Parathyroid adenoma (tissue), 2 donors: ENCODE results near the gene CNGA3.
"Not testable (repeated sequence)": the region's sequence is repeated elsewhere in the genome, so short reads cannot be mapped to it uniquely, and the experiment has no call there.

ENCODE experiments used
- H2AFZ ChIP-seq: fragments of 300-600 bp; sonication (generic); one replicate; pipeline ENCODE4 v1.7.0; 2017; ENCODE audit warnings: antibody characterized with exemption, mild to moderate bottlenecking
- H3K27ac ChIP-seq: fragments of 300-600 bp; sonication (generic); one replicate; pipeline ENCODE4 v1.7.0; 2017
- H3K27me3 ChIP-seq: fragments of 300-600 bp; sonication (generic); one replicate; pipeline ENCODE4 v1.7.0; 2017; ENCODE audit warnings: low read length; ENCODE audit not compliant: control insufficient read depth, insufficient read depth
- H3K36me3 ChIP-seq: fragments of 300-600 bp; sonication (generic); one replicate; pipeline ENCODE4 v1.7.0; 2017; ENCODE audit warnings: low read length; ENCODE audit not compliant: control insufficient read depth, insufficient read depth
- H3K4me1 ChIP-seq: fragments of 300-600 bp; sonication (generic); one replicate; pipeline ENCODE4 v1.7.0; 2017; ENCODE audit warnings: control low read depth
- H3K4me2 ChIP-seq: fragments of 300-600 bp; sonication (generic); one replicate; pipeline ENCODE4 v1.7.0; 2017; ENCODE audit warnings: low read length
- H3K4me3 ChIP-seq: fragments of 300-600 bp; sonication (generic); one replicate; pipeline ENCODE4 v1.7.0; 2017; ENCODE audit warnings: low read depth, low read length
- H3K79me2 ChIP-seq: fragments of 300-600 bp; sonication (generic); one replicate; pipeline ENCODE4 v1.7.0; 2017; ENCODE audit warnings: control low read depth
- H3K9ac ChIP-seq: fragments of 300-600 bp; sonication (generic); one replicate; pipeline ENCODE4 v1.7.0; 2017; ENCODE audit warnings: mild to moderate bottlenecking
- H3K9me3 ChIP-seq: fragments of 300-600 bp; sonication (generic); one replicate; pipeline ENCODE4 v1.7.0; 2017; ENCODE audit warnings: low read length; ENCODE audit not compliant: control insufficient read depth
- TF ChIP-seq, protein P1 (sequence below): fragments of 300-600 bp; sonication (generic); IDR thresholded peaks from one replicate; pipeline ENCODE4 v1.7.0; 2017; ENCODE audit warnings: antibody characterized with exemption, mild to moderate bottlenecking
- donor health status: primary hyperparathyroidism.

CNGA3 gene

DNA sequence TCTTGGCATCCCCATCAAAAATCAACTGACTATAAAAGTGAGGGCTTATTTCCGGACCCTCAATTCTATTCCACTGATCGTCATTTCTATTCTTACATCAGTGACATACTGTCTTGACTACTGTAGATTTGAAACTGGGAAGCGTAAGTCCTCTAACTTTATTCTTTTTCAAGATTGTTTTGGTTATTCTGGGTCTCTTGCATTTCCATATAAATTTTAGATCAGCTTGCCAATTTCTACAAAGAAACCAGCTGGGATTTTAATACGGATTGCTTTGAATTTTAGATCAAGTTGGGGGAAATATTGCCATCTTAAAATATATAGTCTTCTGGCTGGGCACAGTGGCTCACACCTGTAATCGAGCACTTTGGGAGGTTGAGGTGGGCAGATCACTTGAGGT lies 80.5 kb downstream of the CNGA3 start:
- Histone ChIP-seq H3K27ac (no peak overlapping the region), H3K79me2 (no peaks in the 10 kb centered on the region), H3K9me3 (no peaks in the 10 kb centered on the region), H3K4me2 (no peak overlapping the region), H2AFZ (no peak overlapping the region), H3K9ac (no peak overlapping the region), H3K4me1 (no peaks in the 10 kb centered on the region), H3K27me3 (no peaks in the 10 kb centered on the region), H3K4me3 (no peak overlapping the region), H3K36me3 (no peaks in the 10 kb centered on the region)
- TF ChIP-seq, protein P1, sequence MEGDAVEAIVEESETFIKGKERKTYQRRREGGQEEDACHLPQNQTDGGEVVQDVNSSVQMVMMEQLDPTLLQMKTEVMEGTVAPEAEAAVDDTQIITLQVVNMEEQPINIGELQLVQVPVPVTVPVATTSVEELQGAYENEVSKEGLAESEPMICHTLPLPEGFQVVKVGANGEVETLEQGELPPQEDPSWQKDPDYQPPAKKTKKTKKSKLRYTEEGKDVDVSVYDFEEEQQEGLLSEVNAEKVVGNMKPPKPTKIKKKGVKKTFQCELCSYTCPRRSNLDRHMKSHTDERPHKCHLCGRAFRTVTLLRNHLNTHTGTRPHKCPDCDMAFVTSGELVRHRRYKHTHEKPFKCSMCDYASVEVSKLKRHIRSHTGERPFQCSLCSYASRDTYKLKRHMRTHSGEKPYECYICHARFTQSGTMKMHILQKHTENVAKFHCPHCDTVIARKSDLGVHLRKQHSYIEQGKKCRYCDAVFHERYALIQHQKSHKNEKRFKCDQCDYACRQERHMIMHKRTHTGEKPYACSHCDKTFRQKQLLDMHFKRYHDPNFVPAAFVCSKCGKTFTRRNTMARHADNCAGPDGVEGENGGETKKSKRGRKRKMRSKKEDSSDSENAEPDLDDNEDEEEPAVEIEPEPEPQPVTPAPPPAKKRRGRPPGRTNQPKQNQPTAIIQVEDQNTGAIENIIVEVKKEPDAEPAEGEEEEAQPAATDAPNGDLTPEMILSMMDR = no peak

DNA sequence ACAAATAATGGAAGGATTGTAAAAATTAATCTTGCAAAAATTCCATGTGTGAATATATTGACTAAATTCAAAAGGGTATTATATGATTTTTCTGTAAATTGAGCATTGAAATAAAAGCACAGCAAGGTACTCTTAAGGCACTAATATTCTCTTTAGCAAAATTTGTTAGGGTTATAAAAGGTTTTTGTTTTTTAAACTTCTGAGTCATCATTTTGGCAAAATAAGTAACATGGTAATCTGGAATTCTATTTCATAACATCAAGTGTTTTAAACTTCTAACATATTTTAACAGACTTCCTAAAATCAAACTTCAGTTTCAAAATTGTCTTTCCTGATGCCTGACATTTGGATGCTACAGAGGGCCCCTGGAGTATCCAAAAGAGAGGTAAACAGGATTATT lies 85.9 kb downstream of the CNGA3 start:
- Histone ChIP-seq H3K27me3 (no peaks in the 10 kb centered on the region), H3K4me2 (no peak overlapping the region), H3K9ac (no peak overlapping the region), H3K36me3 (no peaks in the 10 kb centered on the region), H3K27ac (no peak overlapping the region), H3K79me2 (no peaks in the 10 kb centered on the region), H3K4me1 (no peaks in the 10 kb centered on the region), H3K4me3 (no peak overlapping the region), H3K9me3 (no peaks in the 10 kb centered on the region), H2AFZ (no peak overlapping the region)
- TF ChIP-seq, protein P1 = no peak

DNA sequence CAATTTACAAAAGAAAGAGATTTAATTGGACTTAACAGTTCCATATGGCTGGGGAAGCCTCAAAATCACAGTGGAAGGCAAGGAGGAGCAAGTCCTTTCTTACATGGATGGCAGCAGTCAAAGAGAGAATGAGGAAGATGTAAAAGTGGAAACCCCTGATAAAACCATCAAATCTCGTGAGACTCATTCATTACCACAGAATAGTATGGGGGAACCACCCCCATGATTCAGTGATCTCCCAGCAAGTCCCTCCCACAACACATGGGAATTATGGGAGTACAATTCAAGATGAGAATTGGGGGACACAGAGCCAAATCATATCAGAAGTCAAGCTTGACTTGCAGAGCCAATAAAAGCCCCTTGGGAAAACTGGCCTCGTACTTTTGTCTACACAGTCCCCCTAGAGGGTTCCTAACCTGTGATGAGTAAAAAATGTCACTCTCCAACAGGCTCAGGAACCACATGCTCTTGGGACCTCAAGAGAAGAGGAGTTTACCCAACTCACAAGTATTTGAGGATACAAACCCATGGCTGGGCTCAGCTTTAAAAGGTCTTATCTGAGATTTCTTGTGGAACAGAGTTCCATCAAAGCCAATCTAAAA lies 87.2 kb downstream of the CNGA3 start:
- Histone ChIP-seq H3K9ac (no peak overlapping the region), H3K4me3 (no peak overlapping the region), H3K27me3 (no peaks in the 10 kb centered on the region), H3K4me2 (no peak overlapping the region), H3K79me2 (no peaks in the 10 kb centered on the region), H2AFZ (no peak overlapping the region), H3K36me3 (no peaks in the 10 kb centered on the region), H3K27ac (no peak overlapping the region), H3K9me3 (no peaks in the 10 kb centered on the region), H3K4me1 (no peaks in the 10 kb centered on the region)
- TF ChIP-seq, protein P1 = no peak

DNA sequence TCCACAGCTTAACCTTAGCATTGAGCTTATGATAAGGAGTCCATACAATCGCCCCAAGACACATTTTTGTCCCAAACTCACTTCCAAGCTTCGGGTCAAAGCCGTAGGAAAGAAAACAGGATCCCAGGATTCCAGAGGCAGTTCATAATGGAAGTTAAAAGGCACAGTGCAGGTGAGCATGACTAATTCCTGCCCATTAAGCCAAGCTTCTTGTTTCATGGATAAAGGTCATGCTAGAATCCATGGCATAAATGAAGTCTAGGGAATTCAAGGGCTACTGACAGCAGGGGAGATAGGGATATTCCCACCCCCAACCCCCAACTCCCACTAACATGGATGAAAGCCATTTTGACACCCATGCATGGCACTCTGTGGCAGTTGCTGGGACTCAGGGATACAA lies 88.2 kb downstream of the CNGA3 start:
- no peaks in the 10 kb centered on the region for H3K27me3 ChIP-seq
- H3K79me2 ChIP-seq = no peaks in the 10 kb centered on the region
- no peaks in the 10 kb centered on the region for H3K4me1 ChIP-seq
- no peak overlapping the region for H3K9ac ChIP-seq
- no peak overlapping the region for H2AFZ ChIP-seq
- H3K9me3 ChIP-seq = no peaks in the 10 kb centered on the region
- H3K27ac ChIP-seq = no peak overlapping the region
- H3K4me3 ChIP-seq = no peak overlapping the region
- no peak overlapping the region for H3K4me2 ChIP-seq
- TF ChIP-seq, protein P1 = no peak
- H3K36me3 ChIP-seq = no peaks in the 10 kb centered on the region

DNA sequence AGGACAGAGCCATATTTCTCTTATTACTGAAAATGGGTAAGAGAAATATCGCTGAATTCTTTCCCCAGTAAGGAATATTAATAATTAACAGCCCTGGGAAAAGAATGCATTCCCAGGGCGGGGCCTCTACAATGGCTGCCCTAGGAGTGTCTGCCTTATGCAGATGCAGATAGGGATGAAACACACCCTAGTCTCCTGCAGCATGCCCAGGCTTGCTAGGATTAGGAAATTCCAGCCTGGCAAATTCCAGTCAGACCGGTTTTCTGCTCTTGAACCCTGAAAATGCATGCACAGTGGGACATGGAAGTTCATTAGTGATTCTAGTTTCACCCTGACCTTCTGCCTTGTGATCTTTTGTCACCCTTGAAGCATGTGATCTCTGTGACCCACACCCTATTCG lies 89.4 kb downstream of the CNGA3 start:
- not testable (repeated sequence) for H3K9me3 ChIP-seq, H3K36me3 ChIP-seq, H3K4me3 ChIP-seq, H3K79me2 ChIP-seq, H2AFZ ChIP-seq, H3K27ac ChIP-seq, H3K9ac ChIP-seq, H3K4me2 ChIP-seq, H3K4me1 ChIP-seq, H3K27me3 ChIP-seq
